ENCODE results near the gene KCTD1.

DNA sequence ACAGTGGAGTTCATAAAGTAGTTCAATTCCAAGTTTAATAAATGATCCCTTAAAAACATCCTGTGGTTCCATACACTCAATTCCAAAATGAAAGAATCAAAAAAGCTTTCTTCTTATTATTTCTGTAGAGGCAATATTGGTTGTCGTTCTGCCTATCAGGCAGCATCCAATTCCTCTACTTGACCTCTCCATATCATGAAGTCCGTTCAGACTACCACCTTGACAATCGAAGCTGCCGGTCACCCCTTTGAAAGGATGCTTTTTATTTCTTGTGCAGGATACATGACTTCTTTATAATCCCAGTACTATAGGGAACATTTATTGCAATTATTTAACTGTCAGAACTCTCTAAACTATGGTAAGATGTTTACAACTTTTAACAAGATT, 3.3 kb upstream of the KCTD1 start:
- TF ChIP-seq EZH2 (IDR thresholded peaks at IDR 0.05; ENCODE audit: borderline replicate concordance, insufficient read depth, low read length, poor library complexity, severe bottlenecking) (no peak), POLR2AphosphoS5 (IDR thresholded peaks at IDR 0.05) (no peak), RAD21 (conservative IDR thresholded peaks at IDR 0.05) (no peak), EP300 (conservative IDR thresholded peaks at IDR 0.05; ENCODE audit: poor library complexity, severe bottlenecking) (no peak), SMC3 (conservative IDR thresholded peaks at IDR 0.05; ENCODE audit: poor library complexity) (no peak), TAF1 (IDR thresholded peaks at IDR 0.05; ENCODE audit: low read depth) (no peak), MXI1 (conservative IDR thresholded peaks at IDR 0.05; ENCODE audit: poor library complexity, severe bottlenecking) (no peak)
- TF ChIP-seq, protein P1, sequence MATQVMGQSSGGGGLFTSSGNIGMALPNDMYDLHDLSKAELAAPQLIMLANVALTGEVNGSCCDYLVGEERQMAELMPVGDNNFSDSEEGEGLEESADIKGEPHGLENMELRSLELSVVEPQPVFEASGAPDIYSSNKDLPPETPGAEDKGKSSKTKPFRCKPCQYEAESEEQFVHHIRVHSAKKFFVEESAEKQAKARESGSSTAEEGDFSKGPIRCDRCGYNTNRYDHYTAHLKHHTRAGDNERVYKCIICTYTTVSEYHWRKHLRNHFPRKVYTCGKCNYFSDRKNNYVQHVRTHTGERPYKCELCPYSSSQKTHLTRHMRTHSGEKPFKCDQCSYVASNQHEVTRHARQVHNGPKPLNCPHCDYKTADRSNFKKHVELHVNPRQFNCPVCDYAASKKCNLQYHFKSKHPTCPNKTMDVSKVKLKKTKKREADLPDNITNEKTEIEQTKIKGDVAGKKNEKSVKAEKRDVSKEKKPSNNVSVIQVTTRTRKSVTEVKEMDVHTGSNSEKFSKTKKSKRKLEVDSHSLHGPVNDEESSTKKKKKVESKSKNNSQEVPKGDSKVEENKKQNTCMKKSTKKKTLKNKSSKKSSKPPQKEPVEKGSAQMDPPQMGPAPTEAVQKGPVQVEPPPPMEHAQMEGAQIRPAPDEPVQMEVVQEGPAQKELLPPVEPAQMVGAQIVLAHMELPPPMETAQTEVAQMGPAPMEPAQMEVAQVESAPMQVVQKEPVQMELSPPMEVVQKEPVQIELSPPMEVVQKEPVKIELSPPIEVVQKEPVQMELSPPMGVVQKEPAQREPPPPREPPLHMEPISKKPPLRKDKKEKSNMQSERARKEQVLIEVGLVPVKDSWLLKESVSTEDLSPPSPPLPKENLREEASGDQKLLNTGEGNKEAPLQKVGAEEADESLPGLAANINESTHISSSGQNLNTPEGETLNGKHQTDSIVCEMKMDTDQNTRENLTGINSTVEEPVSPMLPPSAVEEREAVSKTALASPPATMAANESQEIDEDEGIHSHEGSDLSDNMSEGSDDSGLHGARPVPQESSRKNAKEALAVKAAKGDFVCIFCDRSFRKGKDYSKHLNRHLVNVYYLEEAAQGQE (IDR thresholded peaks at IDR 0.05; ENCODE audit: borderline replicate concordance): no peak
- TF ChIP-seq, protein P2, sequence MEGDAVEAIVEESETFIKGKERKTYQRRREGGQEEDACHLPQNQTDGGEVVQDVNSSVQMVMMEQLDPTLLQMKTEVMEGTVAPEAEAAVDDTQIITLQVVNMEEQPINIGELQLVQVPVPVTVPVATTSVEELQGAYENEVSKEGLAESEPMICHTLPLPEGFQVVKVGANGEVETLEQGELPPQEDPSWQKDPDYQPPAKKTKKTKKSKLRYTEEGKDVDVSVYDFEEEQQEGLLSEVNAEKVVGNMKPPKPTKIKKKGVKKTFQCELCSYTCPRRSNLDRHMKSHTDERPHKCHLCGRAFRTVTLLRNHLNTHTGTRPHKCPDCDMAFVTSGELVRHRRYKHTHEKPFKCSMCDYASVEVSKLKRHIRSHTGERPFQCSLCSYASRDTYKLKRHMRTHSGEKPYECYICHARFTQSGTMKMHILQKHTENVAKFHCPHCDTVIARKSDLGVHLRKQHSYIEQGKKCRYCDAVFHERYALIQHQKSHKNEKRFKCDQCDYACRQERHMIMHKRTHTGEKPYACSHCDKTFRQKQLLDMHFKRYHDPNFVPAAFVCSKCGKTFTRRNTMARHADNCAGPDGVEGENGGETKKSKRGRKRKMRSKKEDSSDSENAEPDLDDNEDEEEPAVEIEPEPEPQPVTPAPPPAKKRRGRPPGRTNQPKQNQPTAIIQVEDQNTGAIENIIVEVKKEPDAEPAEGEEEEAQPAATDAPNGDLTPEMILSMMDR (IDR thresholded peaks at IDR 0.05; ENCODE audit: poor library complexity, severe bottlenecking): no peak
